IPS DF 6.9 (cell line): ENCODE results near the gene DPY19L3.

Experiments
- DNase-seq: peaks from one replicate; pipeline ENCODE4 v3.0.0-alpha.2; 2013; ENCODE audit warnings: low read depth, low spot score
- H3K27ac ChIP-seq: one replicate; pipeline ENCODE4 v1.5.1; 2013; ENCODE audit warnings: low read length, control low read depth
- H3K27me3 ChIP-seq: 2 replicates; pipeline ENCODE4 v1.6.1; 2013; ENCODE audit warnings: mild to moderate bottlenecking, low read length; ENCODE audit not compliant: control insufficient read depth, insufficient read depth
- H3K36me3 ChIP-seq: 2 replicates; pipeline ENCODE4 v1.6.1; 2013; ENCODE audit warnings: low read length; ENCODE audit not compliant: control insufficient read depth, insufficient read depth
- H3K4me1 ChIP-seq: 2 replicates; pipeline ENCODE4 v1.6.1; 2013; ENCODE audit warnings: low read length; ENCODE audit not compliant: control insufficient read depth, insufficient read depth
- H3K4me3 ChIP-seq: 2 replicates; pipeline ENCODE4 v1.5.1; 2013; ENCODE audit warnings: mild to moderate bottlenecking, low read length
- H3K9me3 ChIP-seq: 2 replicates; pipeline ENCODE4 v1.6.1; 2013; ENCODE audit warnings: low read length, inconsistent platforms; ENCODE audit not compliant: control insufficient read depth, insufficient read depth
- WGBS: extraction: QIAGEN DNeasy Blood & Tissue Kit; methylation state at CpG from one replicate; pipeline ENCODE4 v1.1.7; 2013; ENCODE audit warnings: mixed read lengths, missing lambda C conversion rate; ENCODE audit not compliant: insufficient read length, insufficient coverage; 5-methylcytosine and 5-hydroxymethylcytosine counted together

The DPY19L3 gene

GRCh38 chr19:32464279-32464678 is 58.7 kb downstream of the DPY19L3 start:
- H3K9me3 ChIP-seq: no peaks in the 10 kb centered on the region
- no peaks in the 10 kb centered on the region for H3K4me1 ChIP-seq
- no peaks in the 10 kb centered on the region for H3K27me3 ChIP-seq
- DNase-seq: no peak
- WGBS: no CpG with 5 or more reads among the region's 2 CpGs
- no peak overlapping the region for H3K27ac ChIP-seq
- no peaks in the 10 kb centered on the region; the same call in 1 of the 2 replicates for H3K36me3 ChIP-seq
- no peak overlapping the region for H3K4me3 ChIP-seq

- Histone ChIP-seq H3K27ac (no peak overlapping the region), H3K4me1 (no peaks in the 10 kb centered on the region), H3K27me3 (no peaks in the 10 kb centered on the region), H3K4me3 (no peak overlapping the region), H3K9me3 (no peaks in the 10 kb centered on the region), H3K36me3 (no peaks in the 10 kb centered on the region; the same call in 1 of the 2 replicates)
- WGBS: no CpG with 5 or more reads among the region's 2 CpGs
- DNase-seq: no peak
These were observed 59.6 kb downstream of the DPY19L3 start for GRCh38 chr19:32465176-32465575.

GRCh38 chr19:32469795-32470194 is 64.2 kb downstream of the DPY19L3 start:
- Histone ChIP-seq H3K4me3 (no peak overlapping the region), H3K36me3 (no peaks in the 10 kb centered on the region), H3K4me1 (no peaks in the 10 kb centered on the region), H3K27ac (no peak overlapping the region), H3K9me3 (no peaks in the 10 kb centered on the region), H3K27me3 (no peaks in the 10 kb centered on the region)
- no CpG with 5 or more reads among the region's 5 CpGs for WGBS
- DNase-seq: no peak

DNA sequence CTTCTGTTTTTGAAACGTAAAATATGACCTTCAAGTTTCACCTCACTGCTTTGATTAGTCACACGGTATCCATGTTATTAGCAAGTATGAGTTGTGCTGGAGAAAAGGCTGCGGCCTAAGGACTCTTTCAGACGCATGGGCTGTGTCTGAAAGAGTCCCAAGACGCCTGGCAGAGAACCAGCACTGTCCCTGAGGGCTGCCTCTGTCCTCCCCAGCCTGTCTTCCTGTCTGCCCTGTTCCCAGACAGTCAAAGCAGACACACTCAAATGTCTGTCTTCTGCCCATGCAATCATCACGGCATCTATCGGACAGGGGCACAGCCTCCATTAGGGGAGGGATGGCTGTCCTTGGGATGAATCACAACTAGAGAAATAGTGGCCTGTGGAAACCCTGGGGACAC is 65.5 kb downstream of the DPY19L3 start:
- no peak for DNase-seq
- no peaks in the 10 kb centered on the region for H3K27me3 ChIP-seq
- H3K4me3 ChIP-seq: no peak overlapping the region
- H3K27ac ChIP-seq: no peak overlapping the region
- no peaks in the 10 kb centered on the region for H3K36me3 ChIP-seq
- no peaks in the 10 kb centered on the region for H3K4me1 ChIP-seq
- H3K9me3 ChIP-seq: no peaks in the 10 kb centered on the region
- no CpG with 5 or more reads among the region's 7 CpGs for WGBS

- Histone ChIP-seq H3K4me3 (no peak overlapping the region), H3K4me1 (no peaks in the 10 kb centered on the region), H3K9me3 (no peaks in the 10 kb centered on the region), H3K36me3 (no peaks in the 10 kb centered on the region), H3K27me3 (no peaks in the 10 kb centered on the region), H3K27ac (no peak overlapping the region)
- no peak for DNase-seq
- WGBS: no CpG with 5 or more reads among the region's 7 CpGs
These were observed 66.2 kb downstream of the DPY19L3 start for GRCh38 chr19:32471811-32472210.

DNA sequence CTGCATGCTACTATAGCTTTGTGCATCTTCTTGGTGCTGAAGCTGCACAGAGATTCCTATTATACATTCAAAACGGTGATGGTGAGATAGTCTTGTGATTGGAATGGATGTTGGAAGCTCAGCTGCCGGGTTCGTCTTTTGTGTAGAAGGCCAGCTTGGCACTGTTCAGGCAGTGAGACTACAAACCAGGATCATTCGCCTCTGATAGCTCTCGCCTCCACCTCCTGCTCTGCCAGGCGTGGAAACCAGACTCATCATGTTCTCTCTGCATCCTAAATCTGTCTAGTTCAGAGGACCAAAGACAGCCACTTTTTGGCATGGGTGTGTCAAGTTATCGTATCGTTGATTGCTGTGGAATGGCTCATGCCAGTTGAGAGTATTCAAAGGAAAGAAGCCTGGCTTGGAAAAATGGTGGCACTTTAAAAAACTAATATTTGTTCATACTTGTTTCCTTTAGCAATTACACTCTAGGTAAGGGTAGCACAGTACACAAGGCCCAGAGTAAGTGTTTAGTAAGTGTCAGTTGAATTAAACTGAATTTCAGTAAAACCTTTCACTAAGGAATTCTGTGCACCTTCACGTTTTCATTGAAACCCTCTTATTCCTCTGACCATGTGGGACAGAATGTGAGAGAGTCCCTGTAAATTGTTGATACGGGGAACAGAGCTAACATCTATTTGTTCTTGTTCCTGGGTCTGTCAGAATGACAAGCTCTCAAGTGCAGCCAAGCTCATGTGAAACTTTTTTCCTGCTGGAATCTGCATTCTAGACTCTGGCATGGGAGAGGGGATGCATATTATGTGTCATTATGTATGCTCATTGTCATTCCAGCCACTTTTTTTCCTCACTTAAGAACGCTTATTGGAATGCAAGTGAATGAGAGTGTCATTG is 69.8 kb downstream of the DPY19L3 start:
- Histone ChIP-seq H3K4me1 (no peaks in the 10 kb centered on the region), H3K9me3 (no peaks in the 10 kb centered on the region), H3K27me3 (no peaks in the 10 kb centered on the region), H3K36me3 (peaks cover 18% of the 10 kb centered on the region), H3K27ac (no peak overlapping the region), H3K4me3 (no peak overlapping the region)
- no peak for DNase-seq
- WGBS: no CpG with 5 or more reads among the region's 11 CpGs

DNA sequence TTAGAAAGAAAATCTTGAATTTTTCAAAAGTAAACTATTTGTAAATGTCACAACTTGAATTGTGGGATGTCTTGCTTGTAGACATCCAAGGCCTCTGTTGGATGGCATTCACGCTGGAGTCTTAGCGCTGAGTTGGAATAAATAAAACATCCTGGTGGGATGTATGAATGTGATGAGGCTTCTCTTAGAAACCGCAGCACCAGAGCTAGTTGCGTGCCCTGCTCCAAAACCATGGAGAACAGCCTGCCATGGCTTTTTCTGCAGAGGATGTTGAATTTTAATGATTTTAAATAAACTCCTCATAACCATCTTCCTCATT is 70.4 kb downstream of the DPY19L3 start:
- Histone ChIP-seq H3K4me1 (no peaks in the 10 kb centered on the region), H3K27me3 (no peaks in the 10 kb centered on the region), H3K27ac (no peak overlapping the region), H3K4me3 (no peak overlapping the region), H3K36me3 (peaks cover 18% of the 10 kb centered on the region), H3K9me3 (no peaks in the 10 kb centered on the region)
- no CpG with 5 or more reads among the region's 4 CpGs for whole genome bisulfite sequencing
- no peak for DNase-seq

DNA sequence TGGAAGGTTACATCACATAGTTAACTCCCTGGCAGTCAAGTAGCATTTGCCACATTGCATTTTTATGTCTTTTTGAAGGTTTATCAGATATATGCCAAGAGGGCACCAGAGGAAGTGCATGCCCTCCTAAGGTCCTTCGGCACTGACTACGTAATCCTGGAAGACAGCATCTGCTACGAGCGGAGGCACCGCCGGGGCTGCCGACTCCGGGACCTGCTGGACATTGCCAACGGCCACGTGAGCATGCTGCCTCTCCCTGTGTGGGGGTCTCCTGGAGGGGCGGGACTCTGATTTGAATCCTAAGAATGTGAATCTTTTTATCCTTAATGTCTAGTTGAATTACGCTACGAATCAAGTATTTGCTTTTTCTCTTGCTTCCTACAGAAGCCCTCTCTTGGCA is 74.8 kb downstream of the DPY19L3 start:
- Histone ChIP-seq H3K27me3 (no peaks in the 10 kb centered on the region), H3K4me3 (no peak overlapping the region), H3K4me1 (no peaks in the 10 kb centered on the region), H3K9me3 (no peaks in the 10 kb centered on the region), H3K36me3 (peaks cover 28% of the 10 kb centered on the region), H3K27ac (no peak overlapping the region)
- WGBS: no CpG with 5 or more reads among the region's 13 CpGs
- DNase-seq: no peak

DNA sequence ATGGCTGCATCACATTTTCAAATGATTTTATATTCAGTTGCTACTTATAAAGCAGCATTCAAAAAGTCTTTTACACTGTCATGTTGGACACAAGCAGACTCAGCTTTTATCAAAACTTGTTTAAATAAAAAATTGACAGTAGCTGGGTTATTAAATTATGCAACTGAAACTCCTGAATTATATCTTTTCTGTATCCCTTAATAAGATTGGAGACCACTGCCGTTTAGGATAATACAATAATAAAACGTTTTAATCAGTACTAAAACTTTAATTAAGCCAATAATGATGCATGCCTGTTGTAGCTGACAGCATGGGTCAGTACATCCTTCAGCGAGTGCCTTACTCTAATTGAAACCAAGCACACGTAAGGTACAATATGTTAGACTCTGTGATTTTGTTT is 78.0 kb downstream of the DPY19L3 start:
- WGBS: no CpG with 5 or more reads among the region's 4 CpGs
- no peak overlapping the region for H3K4me3 ChIP-seq
- H3K27me3 ChIP-seq: no peaks in the 10 kb centered on the region
- H3K9me3 ChIP-seq: no peaks in the 10 kb centered on the region
- H3K27ac ChIP-seq: no peak overlapping the region
- no peaks in the 10 kb centered on the region for H3K4me1 ChIP-seq
- H3K36me3 ChIP-seq: peaks cover 21% of the 10 kb centered on the region
- DNase-seq: no peak

DNA sequence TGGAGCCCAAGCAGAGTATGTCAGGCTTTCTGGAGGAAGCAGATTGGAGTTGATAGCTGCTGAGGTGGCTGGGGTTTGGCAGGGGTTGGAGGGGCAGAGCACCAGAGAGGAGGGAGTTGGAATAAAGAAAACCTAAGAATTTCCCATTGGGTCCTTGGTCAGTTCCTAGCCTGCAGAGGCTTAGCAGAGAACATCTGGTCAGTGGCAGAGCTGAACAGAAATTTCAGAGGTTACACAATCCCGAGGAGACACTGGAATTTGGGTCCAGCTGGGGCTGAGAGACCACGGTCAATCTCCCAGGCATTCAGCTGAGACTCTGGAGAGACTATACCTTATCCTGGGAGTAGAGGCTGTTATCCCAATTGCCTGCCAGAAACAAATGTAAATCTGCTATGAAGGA is 84.4 kb downstream of the DPY19L3 start:
- no peaks in the 10 kb centered on the region for H3K9me3 ChIP-seq
- no peak for DNase-seq
- H3K27ac ChIP-seq: no peak overlapping the region
- no peak overlapping the region for H3K4me3 ChIP-seq
- no peaks in the 10 kb centered on the region for H3K36me3 ChIP-seq
- no peaks in the 10 kb centered on the region for H3K27me3 ChIP-seq
- WGBS: no CpG with 5 or more reads among the region's 2 CpGs
- H3K4me1 ChIP-seq: no peaks in the 10 kb centered on the region

- no peaks in the 10 kb centered on the region for H3K4me1 ChIP-seq
- no peaks in the 10 kb centered on the region for H3K36me3 ChIP-seq
- DNase-seq: no peak
- no CpG with 5 or more reads among the region's 9 CpGs for WGBS
- H3K4me3 ChIP-seq: no peak overlapping the region
- no peaks in the 10 kb centered on the region for H3K9me3 ChIP-seq
- no peaks in the 10 kb centered on the region for H3K27me3 ChIP-seq
- H3K27ac ChIP-seq: no peak overlapping the region
These were observed 91.8 kb downstream of the DPY19L3 start for GRCh38 chr19:32497391-32497790.
